Measurements from ENCODE around the gene PTH1R.

The PTH1R gene

DNA sequence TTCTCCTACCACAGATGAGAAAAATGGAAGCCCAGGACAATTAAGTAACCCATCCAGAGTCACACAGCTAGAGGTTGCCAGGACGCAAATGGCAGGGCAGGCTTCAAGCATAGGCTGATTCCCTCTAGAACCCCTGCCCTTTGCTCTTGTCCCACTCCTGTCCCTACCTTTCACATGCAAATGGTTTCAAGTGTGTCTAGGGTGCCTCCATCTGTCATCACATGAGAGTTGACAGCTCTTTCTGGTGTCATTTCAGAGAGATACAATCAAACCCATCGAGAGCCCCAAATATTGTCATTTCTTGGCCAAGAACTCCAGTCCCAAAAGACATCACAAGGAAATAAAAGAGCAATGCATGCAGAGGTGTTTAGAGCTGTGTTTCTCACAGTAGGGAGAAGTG is 75.3 kb downstream of the PTH1R start:
- no peak for DNase-seq

Measured in central memory CD4-positive, alpha-beta T cell (primary cell).